ENCODE results near the gene PLXDC1. TPM values are rescaled to one million over a fixed set of nuclear protein-coding genes. Genes with fewer than 3 reads are reported as not detected.
A peak's percentile ranks its signal among the peaks of the same experiment; 100 is the strongest.

The PLXDC1 gene
- total and polyA plus RNA-seq, 10 donors: 2.9 to 11.2 (median 4.5) TPM

- intact Hi-C loops (cut with DNase I; ENCODE audit: low total_unique reads): no loop called here
- 73 to 89% (median 78%) methylated on average over 8 to 13 of the region's 13 CpGs for WGBS, 5 donors
- no peaks in the 10 kb centered on the region for H3K9me3 ChIP-seq
- no peak for DNase-seq
- H3K4me3 ChIP-seq: no peak overlapping the region
- peaks cover 0 to 49% (median 26%) of the 10 kb centered on the region in 6 donors for H3K4me1 ChIP-seq
- peak overlapping the region in 5 of 8 donors; percentile 32 to 76 (median 69) for H3K27ac ChIP-seq
- no peaks in the 10 kb centered on the region for H3K36me3 ChIP-seq
- TF ChIP-seq POLR2AphosphoS5 (IDR thresholded peaks at IDR 0.05): peak in 1 of 3 donors; percentile 7
- TF ChIP-seq POLR2A (IDR thresholded peaks at IDR 0.05): no peak
- TF ChIP-seq CTCF (IDR thresholded peaks at IDR 0.05 in 8 of 11, conservative IDR thresholded peaks at IDR 0.05 in 3 of 11): no peak
- H3K27me3 ChIP-seq (replicated peaks in 1 of 7): no peaks in the 10 kb centered on the region
Measured at GRCh38 chr17:39014795-39015545, 136.5 kb downstream of the PLXDC1 start.

- WGBS, 5 donors: 73 to 85% (median 78%) methylated on average over 4 of the region's 4 CpGs
- no peaks in the 10 kb centered on the region for H3K36me3 ChIP-seq
- intact Hi-C loops (cut with DNase I; ENCODE audit: low total_unique reads): no loop called here
- TF ChIP-seq POLR2A (IDR thresholded peaks at IDR 0.05): no peak
- no peak for TF ChIP-seq POLR2AphosphoS5 (IDR thresholded peaks at IDR 0.05)
- TF ChIP-seq CTCF (IDR thresholded peaks at IDR 0.05 in 8 of 11, conservative IDR thresholded peaks at IDR 0.05 in 3 of 11): no peak
- H3K27me3 ChIP-seq (replicated peaks in 1 of 7): no peaks in the 10 kb centered on the region
- H3K9me3 ChIP-seq: no peaks in the 10 kb centered on the region
- peak overlapping the region in 5 of 8 donors; percentile 32 to 76 (median 69) for H3K27ac ChIP-seq
- peaks cover 0 to 49% (median 26%) of the 10 kb centered on the region in 6 donors for H3K4me1 ChIP-seq
- DNase-seq: no peak
- H3K4me3 ChIP-seq: no peak overlapping the region
Measured at GRCh38 chr17:39014044-39014794, 137.2 kb downstream of the PLXDC1 start.

Small RNA genes within 50 kb of the gene (small RNA-seq; reads per million reads assigned to genes)
- gene AC091178.1: 0 reads per million in 4 donors

Other genes starting within 250 kb of the PLXDC1 start
- not detected for gene FBXO47, start 184.2 kb downstream of the PLXDC1 start, total RNA-seq
- gene FBXO47, start 184.2 kb downstream of the PLXDC1 start, polyA plus RNA-seq: under 1 TPM in 1 of 3 donors, not detected in 2; 0.06 TPM
- not detected for gene ARL5C, start 14.5 kb upstream of the PLXDC1 start, total RNA-seq
- gene ARL5C, start 14.5 kb upstream of the PLXDC1 start, polyA plus RNA-seq: not detected
- 10 to 100 TPM in 2 of 7 donors, 1 to 10 TPM in 5; 4.1 to 11.9 (median 7.1) TPM for gene CACNB1, start 46.0 kb upstream of the PLXDC1 start, total RNA-seq
- 1 to 10 TPM; 2.0 to 5.0 (median 4.2) TPM for gene CACNB1, start 46.0 kb upstream of the PLXDC1 start, polyA plus RNA-seq
- gene RPL19, start 48.6 kb upstream of the PLXDC1 start, total RNA-seq: 1,000 to 10,000 TPM; 1,504 to 3,872 (median 2,079) TPM
- gene RPL19, start 48.6 kb upstream of the PLXDC1 start, polyA plus RNA-seq: 1,000 to 10,000 TPM; 4,610 to 7,360 (median 6,812) TPM
- under 1 TPM in 2 of 7 donors, not detected in 5; 0.27 to 0.56 TPM for gene STAC2, start 74.3 kb upstream of the PLXDC1 start, total RNA-seq
- gene STAC2, start 74.3 kb upstream of the PLXDC1 start, polyA plus RNA-seq: under 1 TPM in 1 of 3 donors, not detected in 2; 0.06 TPM
- 10 to 100 TPM; 23.4 to 28.0 (median 24.3) TPM for gene FBXL20, start 250.0 kb upstream of the PLXDC1 start, total RNA-seq
- 1 to 10 TPM; 1.9 to 3.6 (median 2.2) TPM for gene FBXL20, start 250.0 kb upstream of the PLXDC1 start, polyA plus RNA-seq